GM18505 (cell line): Measurements from ENCODE around the gene NAGS.

Source experiments
- ATAC-seq: cut with Tn5 transposase; IDR thresholded peaks from one replicate; pipeline ENCODE4 v1.9.1; 2021; ENCODE audit not compliant: unreplicated experiment
- POLR2A ChIP-seq: IDR thresholded peaks from 4 replicates; pipeline ENCODE4 v1.6.1; 2011; ENCODE audit warnings: borderline replicate concordance; ENCODE audit not compliant: insufficient read depth, insufficient read length; ENCODE audit errors: extremely low read depth

NAGS gene

DNA sequence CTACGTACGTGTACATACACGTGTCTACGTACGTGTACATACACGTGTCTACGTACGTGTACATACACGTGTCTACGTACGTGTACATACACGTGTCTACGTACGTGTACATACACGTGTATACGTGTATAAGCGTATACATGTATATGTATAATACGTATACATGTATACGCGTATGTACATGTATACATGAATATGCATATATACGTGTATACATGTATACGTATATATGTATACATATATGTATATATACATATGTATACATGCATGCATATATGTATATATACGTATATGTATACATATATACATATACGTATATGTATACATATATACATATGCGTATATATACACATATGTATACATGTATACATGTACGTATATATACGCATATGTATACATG, 28.5 kb upstream of the NAGS start:
- ATAC-seq = no peak

DNA sequence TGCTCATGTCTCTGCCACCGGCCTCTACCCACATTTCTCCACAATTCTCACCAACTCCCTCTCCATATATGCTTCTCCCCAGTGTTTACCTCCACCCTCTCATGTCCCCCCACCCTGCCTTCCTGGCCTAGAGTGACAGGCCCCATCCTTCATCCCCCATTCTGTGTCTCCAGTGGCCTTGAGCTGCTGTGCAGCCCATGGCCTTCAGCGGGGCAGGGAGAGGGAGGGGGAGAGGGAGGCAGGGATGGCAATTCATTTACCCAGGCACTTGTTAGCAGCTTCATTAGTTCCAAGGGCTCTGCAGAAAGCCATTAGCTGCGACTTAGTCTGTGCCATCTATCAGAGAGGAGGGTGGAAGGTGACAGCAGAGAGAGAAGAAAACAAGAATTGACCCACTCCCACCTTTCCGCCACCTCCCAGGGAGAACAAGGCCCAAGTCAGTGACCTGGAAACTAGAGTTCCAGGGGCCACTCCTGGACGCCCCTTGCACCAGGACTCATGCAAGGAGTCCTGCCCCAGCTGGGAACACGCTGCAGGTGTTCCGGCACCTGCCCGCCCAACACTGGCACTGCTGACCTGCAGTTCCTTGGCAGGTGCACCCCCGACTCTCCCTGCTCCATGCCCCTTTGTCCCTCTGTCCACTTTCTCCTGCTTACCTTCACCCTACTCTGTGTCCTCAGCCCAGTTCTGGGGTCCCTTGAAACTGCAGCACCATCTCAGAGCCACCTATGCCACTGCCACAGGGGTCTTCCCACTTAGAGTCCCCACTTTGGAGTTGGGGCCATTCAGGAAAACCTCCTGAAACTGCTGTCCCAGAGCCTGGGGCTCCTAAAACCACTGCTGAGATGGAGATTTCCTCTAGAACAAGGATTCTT, 27.2 kb upstream of the NAGS start:
- TF ChIP-seq POLR2A = no peak
- ATAC-seq = no peak

More for the DNA sequence above, 28.5 kb upstream of the NAGS start:
- no peak for TF ChIP-seq POLR2A

DNA sequence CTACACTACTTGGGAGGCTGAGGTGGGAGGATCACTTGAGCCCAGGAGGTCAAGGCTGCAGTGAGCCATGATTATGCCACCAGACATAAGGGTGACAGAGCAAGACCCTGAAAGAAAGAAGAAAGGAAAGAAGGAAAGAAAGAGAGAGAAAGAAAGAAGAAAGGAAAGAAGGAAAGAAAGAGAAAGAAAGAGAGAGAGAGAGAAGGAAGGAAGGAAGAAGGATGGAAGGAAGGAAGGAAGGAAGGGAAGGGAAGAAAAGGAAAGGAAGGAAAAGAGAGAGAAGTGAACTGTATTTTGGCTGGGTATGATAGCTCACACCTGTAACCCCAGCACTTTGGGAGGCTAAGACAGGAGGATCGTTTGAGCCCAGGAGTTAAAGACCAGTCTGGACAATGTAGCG, 26.3 kb upstream of the NAGS start:
- no peak for TF ChIP-seq POLR2A
- no peak for ATAC-seq

DNA sequence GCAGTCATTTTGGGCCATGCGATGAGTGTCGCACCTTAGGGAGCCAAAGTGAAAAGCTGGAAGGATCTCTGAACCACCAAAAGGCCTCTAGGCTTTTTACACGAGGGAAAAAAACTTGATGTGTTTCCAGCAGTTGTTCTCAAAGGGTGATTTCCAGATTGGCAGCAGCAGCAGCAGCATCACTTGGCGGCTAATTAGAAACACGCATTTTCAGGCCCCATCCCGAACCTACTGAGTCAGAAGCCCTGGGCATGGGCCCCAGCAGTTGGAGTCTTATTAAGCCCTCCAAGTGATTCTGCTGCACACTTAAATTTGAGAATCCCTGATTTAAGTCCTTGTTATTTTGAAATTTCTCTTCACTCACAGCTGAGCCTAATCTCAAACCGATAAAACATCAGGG, 25.4 kb upstream of the NAGS start:
- no peak for TF ChIP-seq POLR2A
- no peak for ATAC-seq

GRCh38 chr17:43979671-43980070, 24.8 kb upstream of the NAGS start:
- no peak for TF ChIP-seq POLR2A
- ATAC-seq = no peak

DNA sequence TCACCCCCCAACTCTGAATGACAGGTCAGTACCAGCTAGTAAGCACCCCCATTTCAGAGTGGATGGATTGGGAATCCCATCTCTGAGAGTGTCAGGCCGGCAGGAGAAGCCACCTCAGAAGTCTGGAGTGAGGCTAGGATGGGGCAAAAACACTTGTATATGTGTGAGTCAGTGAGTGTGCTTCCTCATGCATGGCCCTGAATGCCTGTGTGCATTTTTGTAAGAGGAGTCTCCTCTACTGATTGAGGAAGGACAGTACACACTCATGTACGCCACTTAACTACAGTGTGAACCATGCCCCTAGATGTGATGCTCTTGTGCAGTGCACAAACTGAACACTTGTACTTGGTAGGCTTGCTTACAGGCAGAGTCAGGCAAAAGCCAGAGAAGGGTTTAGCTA, 22.3 kb upstream of the NAGS start:
- no peak for ATAC-seq
- no peak for TF ChIP-seq POLR2A

DNA sequence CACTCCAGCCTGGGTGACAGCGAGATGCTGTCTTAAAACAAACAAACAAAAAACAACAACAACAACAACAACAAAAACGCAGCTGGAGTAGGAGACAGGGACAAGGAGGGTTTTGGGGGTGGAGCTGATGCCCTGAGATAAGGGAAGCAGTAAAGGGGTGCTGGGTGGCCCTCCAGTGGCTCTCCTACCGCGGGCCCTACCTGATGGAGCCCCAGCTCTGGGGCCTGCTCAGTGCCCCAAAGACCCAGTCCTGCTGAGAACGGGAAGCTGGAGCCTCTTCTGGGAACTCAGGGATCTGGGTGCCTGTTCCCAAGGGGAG, 21.3 kb upstream of the NAGS start:
- no peak for TF ChIP-seq POLR2A
- no peak for ATAC-seq

GRCh38 chr17:43983515-43984411, 20.7 kb upstream of the NAGS start:
- no peak for TF ChIP-seq POLR2A
- ATAC-seq = no peak

GRCh38 chr17:43984521-43984920, 19.9 kb upstream of the NAGS start:
- TF ChIP-seq POLR2A = no peak

GRCh38 chr17:43986225-43986981, 18.0 kb upstream of the NAGS start:
- ATAC-seq = no peak
- no peak for TF ChIP-seq POLR2A

More at GRCh38 chr17:43984521-43984920, 19.9 kb upstream of the NAGS start:
- no peak for ATAC-seq

GRCh38 chr17:43987131-43988021, 17.0 kb upstream of the NAGS start:
- TF ChIP-seq POLR2A = no peak
- no peak for ATAC-seq

DNA sequence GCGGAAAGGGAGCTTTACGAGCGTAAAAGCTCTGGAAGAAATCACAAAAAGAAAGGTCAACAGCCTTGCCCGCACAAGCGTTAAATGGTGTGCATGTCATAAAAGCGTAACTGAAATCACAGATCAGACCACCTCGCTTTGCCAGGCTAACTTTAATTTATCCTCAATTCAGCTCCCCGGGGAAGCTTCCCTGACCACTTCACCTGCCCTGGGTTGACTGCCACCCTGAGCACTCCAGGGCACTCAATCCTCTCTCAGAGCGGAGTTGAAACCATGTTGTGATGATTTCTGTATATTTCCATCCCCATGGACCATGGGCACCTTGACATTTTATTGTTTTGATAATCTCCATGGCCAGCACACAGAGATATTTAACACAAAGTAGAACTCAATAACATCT, 16.1 kb upstream of the NAGS start:
- no peak for ATAC-seq
- no peak for TF ChIP-seq POLR2A
